Measurements from ENCODE around the gene FJX1. TPM values are rescaled to one million over a fixed set of nuclear protein-coding genes. Genes with fewer than 3 reads are reported as not detected.

The FJX1 gene
- total and polyA plus RNA-seq, 3 donors from 2014 or later = 2.0 to 5.1 (median 2.8) TPM

DNA sequence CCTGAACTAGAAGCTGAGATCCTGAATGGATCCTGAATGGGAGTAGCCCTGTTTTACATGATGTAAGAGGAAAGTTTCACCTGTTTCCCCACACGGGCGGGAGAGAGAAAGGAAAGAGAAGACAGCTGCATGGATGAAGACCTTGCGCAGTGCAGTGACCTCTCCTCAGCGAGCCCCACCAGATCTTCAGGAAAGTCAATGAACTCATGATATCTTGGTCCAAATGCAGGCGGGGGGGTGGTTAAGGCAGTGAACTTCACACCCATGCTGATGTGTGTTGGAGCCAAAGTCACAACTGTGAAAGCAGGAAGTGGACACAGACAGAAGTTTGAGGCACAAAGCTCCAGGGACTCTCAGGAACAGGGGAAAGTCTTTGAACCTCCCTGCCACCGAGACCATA is 8.6 kb upstream of the FJX1 start:
- intact Hi-C loops (cut with DNase I; ENCODE audit: low total_unique reads) = loop anchor here (10.0 kb wide), 1 partner anchor 215 kb away; no protein-coding TSS in a partner anchor
- Histone ChIP-seq H3K36me3 (ENCODE audit: low read depth, missing control alignments) (no peaks in the 10 kb centered on the region), H3K9me3 (no peaks in the 10 kb centered on the region), H3K27me3 (no peaks in the 10 kb centered on the region), H3K27ac (no peak overlapping the region), H3K4me3 (no peak overlapping the region), H3K4me1 (no peaks in the 10 kb centered on the region)
- DNase-seq = no peak
- WGBS, 2 donors = 73 to 79% methylated on average over 5 to 6 of the region's 6 CpGs
- TF ChIP-seq POLR2A (IDR thresholded peaks at IDR 0.05) (no peak), CTCF (IDR thresholded peaks at IDR 0.05) (no peak)

GRCh38 chr11:35610631-35611030 is 7.6 kb upstream of the FJX1 start:
- Histone ChIP-seq H3K4me3 (no peak overlapping the region), H3K36me3 (ENCODE audit: low read depth, missing control alignments) (no peaks in the 10 kb centered on the region), H3K27ac (no peak overlapping the region), H3K4me1 (no peaks in the 10 kb centered on the region), H3K9me3 (no peaks in the 10 kb centered on the region), H3K27me3 (no peaks in the 10 kb centered on the region)
- TF ChIP-seq CTCF (IDR thresholded peaks at IDR 0.05) (no peak), POLR2A (IDR thresholded peaks at IDR 0.05) (no peak)
- DNase-seq = no peak
- WGBS, 2 donors = 90 to 92% methylated on average over 7 of the region's 7 CpGs
- intact Hi-C loops (cut with DNase I; ENCODE audit: low total_unique reads) = loop anchor here (10.0 kb wide), 1 partner anchor 214 kb away; no protein-coding TSS in a partner anchor

GRCh38 chr11:35611741-35612140 is 6.5 kb upstream of the FJX1 start:
- H3K9me3 ChIP-seq = no peaks in the 10 kb centered on the region
- no peaks in the 10 kb centered on the region for H3K27me3 ChIP-seq
- WGBS, 2 donors = 67 to 100% methylated on average over 1 of the region's 1 CpG
- no peak overlapping the region for H3K4me3 ChIP-seq
- no peak overlapping the region for H3K27ac ChIP-seq
- TF ChIP-seq CTCF (IDR thresholded peaks at IDR 0.05) = no peak
- TF ChIP-seq POLR2A (IDR thresholded peaks at IDR 0.05) = no peak
- H3K36me3 ChIP-seq (ENCODE audit: low read depth, missing control alignments) = no peaks in the 10 kb centered on the region
- no peak for DNase-seq
- intact Hi-C loops (cut with DNase I; ENCODE audit: low total_unique reads) = loop anchor here (10.0 kb wide), 1 partner anchor 213 kb away; no protein-coding TSS in a partner anchor
- no peaks in the 10 kb centered on the region for H3K4me1 ChIP-seq

DNA sequence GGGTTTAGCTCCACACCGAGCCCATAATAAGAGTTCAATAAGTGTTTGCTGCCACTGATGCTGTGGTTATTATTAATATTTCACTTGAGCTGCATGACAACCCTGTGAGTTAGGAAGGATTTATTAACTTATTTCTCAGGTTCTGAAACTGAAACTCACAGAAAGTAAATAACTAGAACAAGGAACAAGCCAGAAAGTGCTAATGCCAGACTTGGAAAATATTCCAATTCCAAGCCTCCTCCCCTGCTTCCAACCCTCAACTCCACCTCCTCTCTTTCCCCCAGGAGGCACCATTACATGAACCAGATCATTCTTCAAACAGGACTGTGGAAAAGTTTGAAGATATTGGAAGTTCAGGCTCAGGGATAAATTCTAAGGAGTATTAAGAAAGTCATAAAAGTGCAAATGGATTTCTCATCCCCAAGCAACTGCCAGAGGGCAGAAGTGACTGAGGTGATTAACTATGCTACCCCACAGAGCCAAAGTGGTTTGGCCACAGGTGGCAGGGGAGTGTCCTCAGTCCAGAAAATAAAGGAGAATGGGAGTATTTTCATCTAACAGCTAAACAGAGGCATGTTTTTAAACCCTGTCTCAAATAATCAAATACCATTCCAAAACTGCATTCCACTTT is 3.2 kb upstream of the FJX1 start:
- H3K4me3 ChIP-seq = no peak overlapping the region
- intact Hi-C loops (cut with DNase I; ENCODE audit: low total_unique reads) = loop anchor here (5.0 to 10.0 kb wide), 2 partner anchors 210 to 652 kb away; no protein-coding TSS in a partner anchor
- WGBS, 2 donors = 76 to 79% methylated on average over 1 of the region's 1 CpG
- no peak for DNase-seq
- H3K27ac ChIP-seq = no peak overlapping the region
- TF ChIP-seq POLR2A (IDR thresholded peaks at IDR 0.05) (no peak), CTCF (IDR thresholded peaks at IDR 0.05) (no peak)
- H3K4me1 ChIP-seq = peaks cover 2% of the 10 kb centered on the region
- H3K27me3 ChIP-seq = no peaks in the 10 kb centered on the region
- H3K36me3 ChIP-seq (ENCODE audit: low read depth, missing control alignments) = no peaks in the 10 kb centered on the region
- no peaks in the 10 kb centered on the region for H3K9me3 ChIP-seq
